Fibroblast of villous mesenchyme (primary cell): Measurements from ENCODE around the gene PTPRN2. TPM values are rescaled to one million over a fixed set of nuclear protein-coding genes. Genes with fewer than 3 reads are reported as not detected.
"Not testable (repeated sequence)": the region's sequence is repeated elsewhere in the genome, so short reads cannot be mapped to it uniquely, and the experiment has no call there.

Source experiments
- DNase-seq: peaks from one replicate; pipeline ENCODE4 v3.0.0-alpha.2; 2010; ENCODE audit warnings: low read depth
- H3K4me3 ChIP-seq: 2 replicates; pipeline ENCODE4 v1.5.1; 2011; ENCODE audit warnings: low read depth, mild to moderate bottlenecking, low read length
- CTCF ChIP-seq: IDR thresholded peaks from 2 replicates; pipeline ENCODE4 v1.5.1; 2012; ENCODE audit warnings: low read depth, mild to moderate bottlenecking, low read length; ENCODE audit not compliant: insufficient read depth
- total RNA-seq: library from RNA; depleted of rRNA; stranded (reverse); fragments of >200 nt; gene quantifications from 2 replicates; pipeline ENCODE4 v1.2.3, GENCODE V29; 2012

Gene PTPRN2
- total RNA-seq, 1 donor: not detected

- H3K4me3 ChIP-seq: no peak overlapping the region
- DNase-seq: no peak
- TF ChIP-seq CTCF: no peak
These were observed 669.1 kb downstream of the PTPRN2 start for GRCh38 chr7:157918326-157919080.

GRCh38 chr7:157916946-157917640 lies 670.5 kb downstream of the PTPRN2 start:
- TF ChIP-seq CTCF: no peak
- no peak for DNase-seq

GRCh38 chr7:157910446-157910845 lies 677.2 kb downstream of the PTPRN2 start:
- DNase-seq: no peak
- no peak for TF ChIP-seq CTCF
- no peak overlapping the region for H3K4me3 ChIP-seq

More at GRCh38 chr7:157916946-157917640, 670.5 kb downstream of the PTPRN2 start:
- no peak overlapping the region for H3K4me3 ChIP-seq

GRCh38 chr7:157910045-157910444 lies 677.6 kb downstream of the PTPRN2 start:
- not testable (repeated sequence) for DNase-seq, H3K4me3 ChIP-seq

GRCh38 chr7:157909370-157909769 lies 678.3 kb downstream of the PTPRN2 start:
- no peak for TF ChIP-seq CTCF
- no peak overlapping the region for H3K4me3 ChIP-seq
- DNase-seq: no peak

GRCh38 chr7:157908006-157908782 lies 679.4 kb downstream of the PTPRN2 start:
- no peak overlapping the region for H3K4me3 ChIP-seq
- no peak for DNase-seq
- TF ChIP-seq CTCF: no peak

- no peak overlapping the region for H3K4me3 ChIP-seq
- no peak for DNase-seq
- no peak for TF ChIP-seq CTCF
These were observed 680.5 kb downstream of the PTPRN2 start for GRCh38 chr7:157907091-157907490.
